ENCODE measurements around the gene EGLN1.
A peak's percentile ranks its signal among the peaks of the same experiment; 100 is the strongest.
"Not testable (repeated sequence)": the region's sequence is repeated elsewhere in the genome, so short reads cannot be mapped to it uniquely, and the experiment has no call there.

Gene EGLN1

DNA sequence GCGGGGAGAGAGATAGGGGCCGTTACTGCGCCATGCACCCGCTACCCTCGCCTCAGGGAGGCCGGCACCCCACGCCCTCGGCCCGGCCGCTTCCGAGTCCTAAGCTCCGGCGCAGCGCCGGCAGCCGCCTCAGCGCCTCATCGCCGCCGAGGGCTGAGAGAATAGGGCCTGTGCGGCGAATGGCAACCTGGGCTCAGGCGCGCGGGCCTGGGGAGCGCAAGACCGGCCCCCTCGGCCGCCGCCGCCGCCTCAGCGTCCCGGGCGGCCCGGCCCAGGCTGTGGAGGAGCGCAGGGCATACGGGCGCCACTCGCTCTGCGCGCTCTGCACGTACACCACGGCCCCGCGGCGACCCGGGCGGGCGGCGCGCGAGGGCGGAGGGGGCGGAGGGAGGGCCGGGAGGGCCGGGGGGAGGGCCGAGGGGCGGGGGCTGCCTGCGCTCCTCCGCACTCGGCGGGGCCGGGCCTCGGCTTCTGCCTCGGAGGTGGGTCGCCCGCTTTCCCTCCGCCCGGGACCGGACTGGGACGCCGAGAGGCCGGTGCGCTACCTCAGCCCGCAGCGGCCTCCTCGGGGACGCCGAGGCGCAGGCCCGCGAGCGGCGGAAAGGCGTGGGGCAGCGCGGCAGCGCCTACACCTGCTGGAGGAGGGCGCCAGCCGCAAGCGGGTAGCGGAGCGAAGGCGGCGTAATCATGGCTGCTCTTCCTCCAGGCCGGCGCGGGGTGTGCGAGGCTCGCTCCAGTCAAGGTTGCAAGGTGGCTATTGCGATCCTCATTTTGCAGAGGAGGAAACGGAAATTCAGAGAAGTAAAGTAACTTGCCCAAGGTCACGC lies at the start of gene EGLN1:
Gene EGLN1 (minus strand): TSS at position 317 of the 827 bp plus-strand sequence. CDS start 399 bp downstream, outside the sequence.
- DNase-seq, result peak; percentile 89

DNA sequence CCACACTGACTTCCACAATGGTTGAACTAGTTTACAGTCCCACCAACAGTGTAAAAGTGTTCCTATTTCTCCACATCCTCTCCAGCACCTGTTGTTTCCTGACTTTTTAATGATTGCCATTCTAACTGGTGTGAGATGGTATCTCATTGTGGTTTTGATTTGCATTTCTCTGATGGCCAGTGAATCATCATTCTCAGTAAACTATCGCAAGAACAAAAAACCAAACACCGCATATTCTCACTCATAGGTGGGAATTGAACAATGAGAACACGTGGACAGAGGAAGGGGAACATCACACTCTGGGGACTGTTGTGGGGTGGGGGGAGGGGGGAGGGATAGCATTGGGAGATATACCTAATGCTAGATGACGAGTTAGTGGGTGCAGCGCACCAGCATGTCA lies 49.4 kb upstream of the EGLN1 start:
- DNase-seq, result not testable (repeated sequence)

DNA sequence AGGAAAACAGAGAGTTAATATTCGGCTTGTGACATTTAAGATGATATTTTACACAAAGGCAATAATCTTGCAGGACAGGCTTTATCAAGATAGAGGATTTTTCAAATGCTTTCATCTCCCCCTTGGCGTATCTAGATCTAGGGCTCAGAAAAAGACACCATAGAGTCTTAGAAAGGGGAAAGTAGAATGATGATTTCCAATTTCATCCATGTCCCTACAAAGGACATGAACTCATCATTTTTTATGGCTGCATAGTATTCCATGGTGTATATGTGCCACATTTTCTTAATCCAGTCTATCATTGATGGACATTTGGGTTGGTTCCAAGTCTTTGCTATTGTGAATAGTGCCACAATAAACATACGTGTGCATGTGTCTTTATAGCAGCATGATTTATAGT lies 48.9 kb upstream of the EGLN1 start:
- DNase-seq, result not testable (repeated sequence)

DNA sequence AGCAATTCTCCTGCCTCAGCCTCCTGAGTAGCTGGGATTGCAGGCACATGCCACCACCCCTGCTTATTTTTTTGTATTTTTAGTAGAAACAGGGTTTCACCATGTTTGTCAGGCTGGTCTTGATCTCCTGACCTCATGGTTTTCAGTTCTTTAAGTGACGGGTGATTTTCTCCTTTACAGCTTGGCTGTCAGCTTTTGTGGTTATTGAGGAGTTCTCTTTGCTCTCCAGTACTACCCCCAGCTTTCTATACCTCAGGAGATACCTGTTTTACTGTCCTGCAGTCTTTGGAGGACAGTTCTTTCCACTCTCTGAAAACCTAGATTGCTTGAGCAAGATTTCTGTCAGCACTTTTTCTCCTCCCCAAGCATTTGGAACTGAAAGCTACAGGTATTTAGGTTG lies 45.9 kb upstream of the EGLN1 start:
- no peak for DNase-seq

DNA sequence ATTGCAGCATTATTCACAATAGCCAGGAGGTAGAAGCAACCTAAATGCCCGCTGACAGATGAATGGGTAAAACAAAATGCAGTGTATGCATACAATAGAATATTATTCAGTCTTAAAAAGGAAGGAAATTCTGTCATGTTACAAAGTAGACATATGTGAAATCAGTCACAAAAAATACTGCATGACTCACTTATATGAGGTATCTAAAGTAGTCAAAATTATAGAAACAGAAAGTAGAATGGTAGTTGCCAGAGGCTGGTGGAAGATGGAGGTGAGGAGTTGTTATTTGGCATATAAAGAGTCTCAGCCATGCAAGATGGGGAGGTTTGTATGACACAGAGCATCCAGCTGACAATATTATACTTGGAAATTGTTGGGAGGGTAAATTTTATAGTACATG lies 43.0 kb upstream of the EGLN1 start:
- no peak for DNase-seq

DNA sequence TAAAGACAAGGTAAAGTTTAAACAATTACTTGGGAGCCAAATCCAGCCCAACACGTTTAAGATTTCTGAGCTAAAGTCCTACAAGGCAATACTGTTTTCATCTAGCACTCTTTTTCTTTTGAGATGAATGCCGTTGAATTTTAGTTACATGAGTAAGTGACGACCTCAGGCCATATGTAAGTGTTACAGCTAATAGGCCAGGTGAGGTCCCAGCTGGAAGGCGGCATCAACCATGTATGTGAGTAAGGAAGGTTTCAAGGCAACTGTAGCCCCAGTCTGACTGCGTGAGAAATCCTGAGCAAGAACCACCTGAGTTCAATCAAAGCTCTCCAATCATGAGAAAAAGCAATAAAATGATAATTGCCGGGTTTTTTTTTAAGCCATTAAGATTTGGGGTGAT lies 41.5 kb upstream of the EGLN1 start:
- DNase-seq, result no peak

DNA sequence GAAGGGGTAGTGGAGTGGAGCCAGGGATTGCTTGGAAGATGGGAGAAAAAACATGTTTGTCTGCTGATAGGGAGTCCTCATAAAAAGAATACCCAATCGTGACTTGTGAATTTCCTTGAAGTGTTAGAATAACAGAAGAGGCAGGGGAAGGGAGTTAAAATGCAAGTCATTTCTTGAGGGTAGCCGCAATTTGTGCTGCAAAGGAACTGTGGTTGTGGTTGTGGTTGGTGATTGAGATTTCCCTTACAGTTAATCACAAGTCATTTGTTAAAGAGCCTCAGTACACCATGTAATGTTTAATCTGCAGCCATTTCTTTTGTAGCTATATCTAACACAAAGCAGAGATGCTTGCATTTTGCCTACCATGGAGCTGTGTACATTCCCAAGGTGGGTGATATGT lies 38.5 kb upstream of the EGLN1 start:
- DNase-seq, result no peak

DNA sequence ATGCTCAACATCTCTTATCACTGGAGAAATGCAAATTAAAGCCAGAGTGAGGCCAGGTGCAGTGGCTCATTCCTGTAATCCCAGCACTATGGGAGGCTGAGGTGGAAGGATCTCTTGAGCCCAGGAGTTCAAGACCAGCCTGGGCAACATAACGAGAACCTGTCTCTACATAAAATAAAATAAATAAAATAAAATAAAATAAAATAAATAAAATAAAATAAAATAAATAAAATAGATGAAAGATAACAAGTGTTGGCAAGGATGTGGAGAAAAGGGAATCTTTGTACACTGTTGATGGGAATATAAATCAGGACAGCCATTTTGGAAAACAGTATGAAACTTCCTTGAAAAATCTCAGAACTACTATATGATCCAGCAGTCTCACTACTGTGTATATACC lies 37.4 kb upstream of the EGLN1 start:
- DNase-seq, result not testable (repeated sequence)

DNA sequence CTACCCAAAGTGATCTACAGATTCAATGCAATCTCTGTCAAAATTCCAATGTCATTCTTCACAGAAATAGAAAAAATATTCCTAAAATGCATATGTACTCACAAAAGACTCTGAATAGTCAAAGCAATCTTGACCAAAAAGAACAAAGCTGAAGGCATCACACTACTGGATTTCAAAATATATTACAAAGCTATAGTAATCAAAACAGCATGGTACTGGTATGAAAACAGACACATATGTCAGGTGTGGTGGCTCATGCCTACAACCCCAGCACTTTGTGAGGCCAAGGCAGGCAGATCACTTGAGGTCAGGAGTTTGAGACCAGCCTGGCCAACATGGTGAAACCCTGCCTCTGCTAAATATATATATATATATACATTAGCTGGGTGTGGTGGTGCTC lies 35.9 kb upstream of the EGLN1 start:
- not testable (repeated sequence) for DNase-seq

DNA sequence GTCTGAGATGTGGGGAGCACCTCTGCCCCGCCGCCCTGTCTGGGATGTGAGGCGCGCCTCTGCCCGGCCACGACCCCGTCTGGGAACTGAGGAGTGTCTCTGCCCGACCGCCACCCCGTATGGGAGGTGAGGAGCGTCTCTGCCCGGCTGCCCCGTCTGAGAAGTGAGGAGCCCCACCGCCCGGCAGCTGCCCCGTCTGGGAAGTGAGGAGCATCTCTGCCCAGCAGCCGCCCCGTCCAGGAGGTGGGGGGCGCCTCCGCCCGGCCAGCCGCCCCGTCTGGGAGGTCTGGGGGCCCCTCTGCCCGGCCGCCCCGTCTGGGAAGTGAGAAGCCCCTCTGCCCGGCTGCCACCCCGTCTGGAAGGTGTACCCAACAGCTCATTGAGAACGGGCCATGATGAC lies 32.0 kb upstream of the EGLN1 start:
- not testable (repeated sequence) for DNase-seq

DNA sequence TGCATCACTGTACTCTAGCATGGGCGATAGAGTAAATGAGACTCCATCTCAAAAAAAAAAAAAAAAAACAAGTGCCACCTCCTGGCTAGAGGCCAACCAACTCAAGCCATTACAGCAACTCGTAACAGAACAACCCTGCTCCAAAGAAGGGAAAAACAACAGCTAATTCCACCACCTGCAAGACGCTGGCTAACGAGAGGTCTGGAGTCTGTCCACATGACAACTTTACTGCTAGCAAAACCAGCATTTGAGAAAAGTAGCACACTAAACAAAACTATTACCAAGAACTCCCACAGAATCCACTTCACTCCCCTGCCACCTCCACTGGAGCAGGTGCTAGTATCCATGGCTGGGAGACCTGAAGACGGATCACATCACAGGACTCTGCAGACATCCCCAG lies 24.1 kb upstream of the EGLN1 start:
- no peak for DNase-seq

DNA sequence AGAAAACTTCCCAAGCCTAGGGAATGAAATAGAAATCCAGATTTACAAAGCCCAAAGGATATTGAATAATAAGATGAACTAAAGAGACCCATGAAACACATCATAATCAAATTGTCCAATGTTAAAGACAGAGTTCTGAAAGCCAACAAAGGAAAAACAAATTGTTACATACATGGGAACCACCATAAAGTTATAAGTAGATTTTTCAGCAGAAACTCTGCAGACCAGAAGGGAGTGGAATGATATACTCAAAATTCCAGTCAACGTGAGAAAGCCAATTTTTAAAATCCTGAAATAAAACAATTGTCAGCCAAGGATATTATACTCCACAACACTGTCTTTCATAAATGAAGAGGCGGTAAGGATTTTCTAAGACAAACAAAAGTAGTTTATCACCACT lies 22.0 kb upstream of the EGLN1 start:
- no peak for DNase-seq

DNA sequence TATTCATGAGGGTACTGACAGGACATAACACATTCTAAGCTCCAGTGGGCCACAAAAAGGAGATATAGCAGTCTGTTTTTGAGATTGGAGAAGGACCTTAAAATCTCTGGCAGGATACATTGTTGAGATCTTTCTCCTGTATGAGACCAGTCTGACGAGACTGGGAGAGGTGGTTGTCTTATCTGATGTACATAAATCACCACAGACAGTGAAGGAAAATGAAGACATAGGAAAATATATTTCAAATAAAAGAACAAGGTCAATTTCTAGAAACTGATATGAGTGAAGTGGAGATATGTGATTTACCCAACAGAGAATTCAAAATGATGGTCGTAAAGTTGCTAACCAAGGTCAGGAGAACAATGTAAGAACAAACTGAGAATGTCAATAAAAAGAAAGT lies 21.3 kb upstream of the EGLN1 start:
- DNase-seq, result no peak

DNA sequence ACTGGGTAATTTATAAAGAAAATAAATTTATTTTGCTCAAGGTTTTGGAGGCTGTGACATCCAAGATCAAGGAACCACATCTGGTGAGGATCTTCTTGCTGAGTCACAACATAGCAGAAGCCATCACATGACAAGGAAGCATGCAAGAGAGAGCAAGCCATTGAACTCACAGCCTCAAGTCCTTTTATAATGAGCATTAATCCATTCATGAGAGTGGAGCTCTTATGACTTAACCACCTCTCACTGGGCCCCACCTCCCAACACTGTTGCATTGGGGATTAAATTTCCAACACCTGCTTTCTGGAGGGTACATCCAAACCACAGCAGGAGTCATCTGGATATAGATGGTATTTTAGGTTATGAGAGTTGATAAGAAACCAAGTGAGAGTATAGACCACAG lies 20.6 kb upstream of the EGLN1 start:
- no peak for DNase-seq

DNA sequence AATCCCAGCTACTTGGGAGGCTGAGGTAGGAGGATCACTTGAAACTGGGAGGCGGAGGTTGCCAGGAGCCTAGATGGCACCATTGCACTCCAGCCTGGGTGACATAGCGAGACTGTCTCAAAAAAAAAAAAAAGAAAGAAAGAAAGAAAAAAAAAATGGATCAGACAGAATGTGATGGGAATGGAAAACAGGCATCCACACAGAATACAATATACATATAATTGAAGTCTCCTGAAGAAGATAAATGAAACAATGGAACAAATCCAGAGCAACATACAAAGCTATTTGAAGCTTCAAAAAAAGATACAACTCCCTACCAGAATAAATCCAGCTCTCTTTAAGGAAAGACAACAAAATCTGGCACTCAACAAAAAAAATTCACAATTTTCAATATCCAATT lies 10.9 kb upstream of the EGLN1 start:
- DNase-seq, result no peak

DNA sequence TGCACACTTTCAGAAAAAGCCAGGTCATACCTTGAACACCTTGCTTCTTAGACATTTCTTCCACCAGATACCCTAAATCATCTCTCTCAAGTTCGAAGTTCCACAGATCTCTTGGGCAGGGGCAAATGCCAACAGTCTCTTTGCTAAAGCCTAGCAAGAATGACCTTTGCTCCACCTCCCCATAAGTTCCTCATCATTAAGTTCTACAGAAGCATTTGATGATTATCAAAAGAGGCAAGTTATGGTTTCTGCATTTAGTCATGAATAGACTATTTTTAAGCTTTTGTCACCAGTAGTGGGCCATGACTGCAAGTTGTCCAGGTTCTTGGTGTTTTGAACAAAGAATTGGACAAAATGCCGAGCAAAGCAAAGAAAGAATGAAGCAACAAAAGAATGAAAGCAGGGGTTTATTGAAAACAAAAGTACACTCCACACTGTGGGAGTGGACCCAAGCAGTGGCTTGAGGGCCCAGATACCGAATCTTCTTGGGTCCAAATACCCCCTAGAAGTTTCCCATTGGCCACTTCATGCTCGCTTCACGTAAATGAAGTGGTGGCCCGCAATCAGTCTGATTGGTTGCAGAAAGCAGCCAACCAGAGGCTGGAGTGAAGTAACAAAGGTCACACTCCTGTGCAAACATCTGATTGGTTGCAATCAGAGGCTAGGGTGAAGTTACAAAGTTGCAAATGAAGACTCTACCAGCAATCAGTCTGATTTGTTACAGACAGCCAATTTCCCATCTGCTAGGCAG lies 9.8 kb upstream of the EGLN1 start:
- no peak for DNase-seq

DNA sequence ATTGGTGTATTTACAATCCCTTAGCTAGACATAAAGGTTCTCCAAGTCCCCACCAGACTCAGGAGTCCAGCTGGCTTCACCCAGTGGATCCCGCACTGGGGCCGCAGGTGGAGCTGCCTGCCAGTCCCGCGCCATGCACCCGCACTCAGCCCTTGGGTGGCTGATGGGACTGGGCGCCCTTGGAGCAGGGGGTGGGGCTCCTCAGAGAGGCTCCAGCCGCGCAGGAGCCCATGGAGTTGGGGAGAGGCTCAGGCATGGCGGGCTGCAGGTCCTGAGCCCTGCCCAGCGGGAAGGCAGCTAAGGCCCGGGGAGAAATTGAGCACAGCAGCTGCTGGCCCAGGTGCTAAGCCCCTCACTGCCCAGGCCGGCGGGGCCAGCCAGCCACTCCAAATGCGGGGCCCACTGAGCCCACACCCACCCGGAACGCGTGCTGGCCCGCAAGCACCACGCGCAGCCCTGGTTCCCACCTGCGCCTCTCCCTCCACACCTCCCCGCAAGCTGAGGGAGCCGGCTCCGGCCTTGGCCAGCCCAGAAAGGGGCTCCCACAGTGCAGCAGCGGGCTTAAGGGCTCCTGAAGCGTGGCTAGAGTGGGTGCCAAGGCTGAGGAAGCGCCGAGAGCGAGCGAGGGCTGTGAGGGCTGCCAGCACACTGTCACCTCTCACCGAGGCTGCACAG lies 8.7 kb upstream of the EGLN1 start:
- DNase-seq, result not testable (repeated sequence)

DNA sequence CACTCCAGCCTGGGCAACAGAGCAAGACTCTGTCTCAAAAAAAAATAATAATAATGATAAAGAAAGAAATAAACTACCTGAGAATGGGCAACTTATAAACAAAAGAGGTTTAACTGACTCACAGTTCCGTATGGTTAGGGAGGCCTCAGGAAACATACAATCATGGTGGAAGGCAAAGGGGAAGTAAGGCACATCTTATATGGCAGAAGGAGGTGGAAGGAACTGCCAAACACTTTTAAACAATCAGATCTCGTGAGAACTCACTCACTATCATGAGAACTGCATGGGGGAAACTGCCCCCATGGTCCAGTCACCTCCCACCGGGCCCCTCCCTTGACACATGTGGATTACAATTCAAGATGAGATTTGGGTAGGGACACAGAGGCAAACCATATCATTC lies 6.3 kb upstream of the EGLN1 start:
- DNase-seq, result no peak

DNA sequence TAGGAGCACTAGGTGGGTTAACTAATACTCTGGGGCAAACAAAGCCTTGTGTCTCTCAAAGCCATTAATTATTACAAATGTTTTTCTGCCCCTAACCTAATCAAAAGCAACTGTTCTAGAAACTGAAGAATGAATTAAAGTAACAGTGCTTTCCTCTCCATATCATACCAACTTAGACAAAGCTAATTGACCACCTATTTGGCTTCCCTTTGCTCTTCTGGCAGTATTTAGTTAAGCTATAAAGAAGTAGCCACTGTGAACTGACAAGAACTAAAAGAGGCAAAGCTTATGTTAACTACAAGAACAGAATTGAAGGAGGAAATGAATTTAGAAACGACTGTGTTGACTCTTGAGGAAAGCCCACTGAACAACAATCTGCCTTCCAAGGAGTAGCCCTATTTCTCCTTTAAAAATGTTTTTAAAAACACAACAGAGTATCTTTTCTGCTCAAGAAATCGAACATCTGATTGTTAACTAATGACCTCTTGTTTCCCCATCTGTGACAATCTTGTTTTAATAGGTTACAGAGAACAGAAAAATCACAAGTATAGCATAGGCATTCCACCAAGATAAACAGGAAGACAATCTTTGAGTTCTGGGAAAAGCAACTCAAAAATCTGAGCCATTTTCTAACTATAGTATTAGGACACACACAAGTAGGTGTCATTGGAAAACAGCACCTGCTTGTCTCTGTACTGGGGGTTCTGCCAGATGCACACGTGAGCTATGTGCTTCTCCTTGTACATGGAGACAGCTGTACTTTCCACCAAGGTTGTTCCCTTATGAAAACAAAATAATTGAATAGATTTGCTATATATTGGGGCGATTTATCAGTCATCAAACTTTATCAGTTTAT lies 3.1 kb upstream of the EGLN1 start:
- DNase-seq, result no peak

DNA sequence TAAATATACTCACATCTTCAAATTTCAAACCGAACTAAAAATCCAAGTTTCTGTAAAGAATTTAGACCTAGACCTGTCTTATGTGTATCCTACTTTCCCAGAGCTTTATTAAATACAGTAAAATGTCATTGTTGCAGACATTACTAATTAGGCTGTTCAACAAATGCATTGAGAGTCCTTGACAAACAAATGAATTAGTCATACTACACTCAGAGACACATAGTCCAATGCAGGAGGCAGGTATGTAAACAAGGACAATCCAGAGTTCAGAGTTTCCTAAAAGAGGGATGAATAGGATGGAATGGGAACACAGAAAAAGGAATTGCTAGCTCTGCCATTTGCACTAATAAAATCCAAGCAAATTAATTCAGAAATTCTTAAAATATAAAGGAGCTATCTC lies 1.6 kb upstream of the EGLN1 start:
- no peak for DNase-seq

DNA sequence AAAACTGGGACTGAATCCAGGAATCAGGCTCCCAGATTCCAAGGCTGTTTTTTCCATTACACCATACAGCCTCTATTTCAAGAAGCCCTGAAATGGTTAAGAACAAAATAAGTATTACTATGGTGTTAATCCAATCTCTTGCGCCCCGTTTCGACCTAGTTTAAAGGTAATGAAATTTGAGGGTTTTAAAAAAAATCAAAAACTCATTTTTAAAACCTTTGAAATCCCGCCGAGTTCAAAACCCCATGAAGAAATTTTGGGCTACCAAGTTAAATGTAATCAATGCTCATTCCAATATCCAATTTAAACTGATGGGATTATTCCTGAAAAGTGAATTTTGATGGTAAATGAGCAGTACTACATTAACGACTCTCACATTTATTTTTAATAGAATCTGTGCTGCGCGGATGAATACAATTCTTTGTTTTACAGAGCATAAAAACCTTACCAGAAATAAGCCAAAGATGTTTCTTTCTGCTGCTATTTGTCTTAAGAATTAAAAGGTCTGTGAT lies 767 bp upstream of the EGLN1 start:
- DNase-seq, result no peak

DNA sequence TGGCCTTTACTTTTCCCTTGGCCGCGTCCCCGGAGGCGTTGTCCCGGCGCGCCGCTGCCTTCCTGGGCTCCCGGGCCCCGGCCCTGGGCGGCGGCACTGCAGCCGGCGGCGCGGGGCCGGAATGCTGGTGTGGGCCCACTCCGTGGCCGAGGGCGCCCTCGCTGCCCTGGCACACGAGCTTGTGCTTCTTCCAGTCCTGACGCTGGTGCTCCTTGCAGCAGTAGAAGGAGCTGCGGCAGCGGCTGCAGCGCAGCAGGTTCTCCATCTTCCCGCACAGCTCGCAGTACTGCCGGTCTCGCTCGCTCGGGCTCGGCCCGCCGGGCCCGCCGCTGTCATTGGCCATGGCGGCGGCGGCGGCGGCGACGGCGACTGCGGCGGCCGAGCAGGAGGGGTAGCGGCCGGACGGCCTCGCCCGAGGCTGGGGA lies 529 bp downstream of the EGLN1 start:
- DNase-seq, result no peak
